ENCODE results near the gene PPAN. TPM values are rescaled to one million over a fixed set of nuclear protein-coding genes. Genes with fewer than 3 reads are reported as not detected.

PPAN gene
- polyA plus RNA-seq, 3 donors = 7.2 to 26.2 (median 7.6) TPM

DNA sequence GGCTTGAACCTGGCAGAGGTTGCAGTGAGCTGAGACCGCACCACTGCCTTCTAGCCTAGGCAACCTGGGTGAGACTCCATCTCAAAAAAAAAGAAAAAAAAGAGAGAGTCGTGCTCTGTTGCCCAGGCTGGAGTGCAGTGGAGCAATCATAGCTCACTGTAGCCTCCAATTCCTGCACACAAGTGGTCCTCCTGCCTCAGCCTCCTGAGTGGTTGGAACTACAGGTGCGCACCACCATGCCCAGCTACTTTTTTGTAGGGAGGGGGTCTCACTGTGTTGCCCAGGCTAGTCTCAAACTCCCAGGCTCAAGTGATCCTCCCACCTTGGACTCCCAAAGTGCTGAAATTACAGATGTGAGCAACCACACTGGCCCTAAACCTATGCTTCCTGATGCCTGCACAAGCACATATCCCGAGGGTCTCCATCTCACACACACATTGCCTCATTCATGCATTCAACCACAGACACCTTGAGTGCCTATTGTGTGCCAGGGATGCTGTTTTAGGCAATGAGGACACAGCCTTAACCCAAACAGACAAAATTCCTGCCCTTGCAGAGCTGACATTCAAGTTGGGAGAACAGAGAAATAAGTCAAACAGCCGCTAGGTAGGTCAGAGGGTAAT lies 5.9 kb upstream of the PPAN start:
- no peak for DNase-seq
- no peak overlapping the region for H3K4me3 Mint-ChIP-seq
- H3K27me3 Mint-ChIP-seq (ENCODE audit: low read depth in 3 of 3) = peaks cover 1 to 6% (median 3%) of the 10 kb centered on the region in 3 donors
- H3K36me3 Mint-ChIP-seq = no peaks in the 10 kb centered on the region
- Histone ChIP-seq H3K4me2 (replicated peaks; ENCODE audit: extremely low read depth, low read length, poor library complexity, severe bottlenecking) (no peak overlapping the region), H3K4me3 (replicated peaks in 1 of 3; ENCODE audit: low read depth in 2 of 3, low read length in 3 of 3) (no peak overlapping the region), H3K79me2 (ENCODE audit: insufficient read depth, low read length) (no peaks in the 10 kb centered on the region), H3K9ac (ENCODE audit: insufficient read depth, low read length, poor library complexity, severe bottlenecking) (no peak overlapping the region), H3K4me1 (ENCODE audit: control insufficient read depth in 1 of 2, insufficient read depth in 2 of 2, low read length in 2 of 2) (peaks cover 38 to 43% of the 10 kb centered on the region in 2 donors), H3K9me3 (replicated peaks in 1 of 2; ENCODE audit: control insufficient read depth in 1 of 2, insufficient read depth in 1 of 2, low read length in 2 of 2) (peaks cover 0 to 3% of the 10 kb centered on the region in 2 donors), H3K36me3 (replicated peaks in 1 of 2; ENCODE audit: control insufficient read depth in 1 of 2, insufficient read depth in 2 of 2, low read length in 2 of 2) (no peaks in the 10 kb centered on the region), H4K20me1 (ENCODE audit: insufficient read depth, low read length) (no peaks in the 10 kb centered on the region), H3K27me3 (ENCODE audit: control insufficient read depth in 2 of 2, insufficient read depth in 2 of 2, low read length in 2 of 2) (no peaks in the 10 kb centered on the region), H3K27ac (ENCODE audit: low read depth in 1 of 2, low read length in 2 of 2) (no peak overlapping the region), H2AFZ (ENCODE audit: insufficient read depth, low read depth, low read length, poor library complexity, severe bottlenecking) (no peak overlapping the region)
- WGBS (ENCODE audit: insufficient coverage) = 93% methylated on average over 3 of the region's 5 CpGs
- TF ChIP-seq, protein P1, sequence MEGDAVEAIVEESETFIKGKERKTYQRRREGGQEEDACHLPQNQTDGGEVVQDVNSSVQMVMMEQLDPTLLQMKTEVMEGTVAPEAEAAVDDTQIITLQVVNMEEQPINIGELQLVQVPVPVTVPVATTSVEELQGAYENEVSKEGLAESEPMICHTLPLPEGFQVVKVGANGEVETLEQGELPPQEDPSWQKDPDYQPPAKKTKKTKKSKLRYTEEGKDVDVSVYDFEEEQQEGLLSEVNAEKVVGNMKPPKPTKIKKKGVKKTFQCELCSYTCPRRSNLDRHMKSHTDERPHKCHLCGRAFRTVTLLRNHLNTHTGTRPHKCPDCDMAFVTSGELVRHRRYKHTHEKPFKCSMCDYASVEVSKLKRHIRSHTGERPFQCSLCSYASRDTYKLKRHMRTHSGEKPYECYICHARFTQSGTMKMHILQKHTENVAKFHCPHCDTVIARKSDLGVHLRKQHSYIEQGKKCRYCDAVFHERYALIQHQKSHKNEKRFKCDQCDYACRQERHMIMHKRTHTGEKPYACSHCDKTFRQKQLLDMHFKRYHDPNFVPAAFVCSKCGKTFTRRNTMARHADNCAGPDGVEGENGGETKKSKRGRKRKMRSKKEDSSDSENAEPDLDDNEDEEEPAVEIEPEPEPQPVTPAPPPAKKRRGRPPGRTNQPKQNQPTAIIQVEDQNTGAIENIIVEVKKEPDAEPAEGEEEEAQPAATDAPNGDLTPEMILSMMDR (IDR thresholded peaks at IDR 0.05) = no peak
- no peak overlapping the region for H3K27ac Mint-ChIP-seq
- H3K9me3 Mint-ChIP-seq = peaks cover 0 to 6% (median 0%) of the 10 kb centered on the region in 7 donors
- intact Hi-C loops (cut with micrococcal nuclease) = loop anchor here in 1 of 2 donors (10.0 kb wide), 1 partner anchor 95 kb away; the partner anchor contains the start of gene DNMT1
- H3K4me1 Mint-ChIP-seq = peaks cover 37% of the 10 kb centered on the region

DNA sequence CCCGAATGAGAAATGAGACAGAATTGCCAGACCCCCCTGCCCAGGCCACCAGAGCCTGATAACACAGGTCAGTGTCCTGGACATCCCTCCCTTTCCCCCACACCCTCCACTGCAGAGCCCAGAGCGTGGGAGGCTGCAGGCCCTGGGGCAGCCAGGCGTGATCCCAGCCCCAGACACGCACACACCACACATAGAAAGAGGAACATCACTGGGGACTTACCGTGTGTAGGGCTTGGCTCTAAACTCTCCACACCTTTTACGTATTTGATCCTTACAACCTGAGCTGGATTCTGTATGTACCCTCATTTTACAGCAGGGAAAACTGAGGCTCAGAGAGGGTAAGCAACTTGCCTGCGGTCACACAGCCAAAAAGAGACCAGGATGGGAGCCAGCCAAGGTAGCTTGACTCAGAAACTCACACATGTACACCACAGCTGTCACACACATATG lies 3.4 kb upstream of the PPAN start:
- peaks cover 45% of the 10 kb centered on the region for H3K4me1 Mint-ChIP-seq
- Histone ChIP-seq H2AFZ (ENCODE audit: insufficient read depth, low read depth, low read length, poor library complexity, severe bottlenecking) (peak overlapping the region; percentile 81), H3K79me2 (ENCODE audit: insufficient read depth, low read length) (peaks cover 17% of the 10 kb centered on the region), H4K20me1 (ENCODE audit: insufficient read depth, low read length) (peaks cover 12% of the 10 kb centered on the region), H3K4me2 (replicated peaks; ENCODE audit: extremely low read depth, low read length, poor library complexity, severe bottlenecking) (peak overlapping the region; percentile 51), H3K4me1 (ENCODE audit: control insufficient read depth in 1 of 2, insufficient read depth in 2 of 2, low read length in 2 of 2) (peaks cover 40 to 47% of the 10 kb centered on the region in 2 donors), H3K9me3 (replicated peaks in 1 of 2; ENCODE audit: control insufficient read depth in 1 of 2, insufficient read depth in 1 of 2, low read length in 2 of 2) (no peaks in the 10 kb centered on the region), H3K27me3 (ENCODE audit: control insufficient read depth in 2 of 2, insufficient read depth in 2 of 2, low read length in 2 of 2) (no peaks in the 10 kb centered on the region), H3K36me3 (replicated peaks in 1 of 2; ENCODE audit: control insufficient read depth in 1 of 2, insufficient read depth in 2 of 2, low read length in 2 of 2) (peaks cover 6% of the 10 kb centered on the region in 2 donors), H3K4me3 (replicated peaks in 1 of 3; ENCODE audit: low read depth in 2 of 3, low read length in 3 of 3) (no peak overlapping the region), H3K9ac (ENCODE audit: insufficient read depth, low read length, poor library complexity, severe bottlenecking) (peak overlapping the region; percentile 54), H3K27ac (ENCODE audit: low read depth in 1 of 2, low read length in 2 of 2) (peak overlapping the region; percentile 48 to 75)
- H3K9me3 Mint-ChIP-seq = peaks cover 0 to 2% (median 0%) of the 10 kb centered on the region in 7 donors
- 67% methylated on average over 3 of the region's 7 CpGs for WGBS (ENCODE audit: insufficient coverage)
- TF ChIP-seq, protein P1 (IDR thresholded peaks at IDR 0.05) = no peak
- intact Hi-C loops (cut with micrococcal nuclease) = loop anchor here in 1 of 2 donors (10.0 kb wide), 1 partner anchor 92 kb away; the partner anchor contains the start of gene DNMT1
- no peak overlapping the region for H3K4me3 Mint-ChIP-seq
- peak; percentile 42 to 68 (median 51) for DNase-seq
- H3K27ac Mint-ChIP-seq = peak overlapping the region in 2 of 7 donors; percentile 35 to 90
- H3K36me3 Mint-ChIP-seq = peaks cover 9 to 11% of the 10 kb centered on the region in 2 donors
- peaks cover 3 to 6% (median 3%) of the 10 kb centered on the region in 3 donors for H3K27me3 Mint-ChIP-seq (ENCODE audit: low read depth in 3 of 3)
